ENCODE measurements around the gene GPR150. TPM values are rescaled to one million over a fixed set of nuclear protein-coding genes. Genes with fewer than 3 reads are reported as not detected.
"Not testable (repeated sequence)": the region's sequence is repeated elsewhere in the genome, so short reads cannot be mapped to it uniquely, and the experiment has no call there.

GPR150 gene
- total RNA-seq, 1 donor from 2014 or later, result 0.14 TPM

GRCh38 chr5:95638632-95639031 lies 18.7 kb downstream of the GPR150 start:
- no peaks in the 10 kb centered on the region for H3K4me1 ChIP-seq
- no peak for DNase-seq
- H3K27ac ChIP-seq (replicated peaks), result no peak overlapping the region
- intact Hi-C loops (cut with micrococcal nuclease), result no loop called here
- TF ChIP-seq CTCF (IDR thresholded peaks at IDR 0.05; ENCODE audit: borderline replicate concordance), result no peak
- H3K36me3 ChIP-seq, result no peaks in the 10 kb centered on the region
- H3K9me3 ChIP-seq (replicated peaks), result no peaks in the 10 kb centered on the region
- no peak overlapping the region for H3K4me3 ChIP-seq
- no peaks in the 10 kb centered on the region for H3K27me3 ChIP-seq (ENCODE audit: low read depth)

GRCh38 chr5:95641741-95642220 lies 21.9 kb downstream of the GPR150 start:
- no peaks in the 10 kb centered on the region for H3K9me3 ChIP-seq (replicated peaks)
- H3K4me3 ChIP-seq, result no peak overlapping the region
- no peak overlapping the region for H3K27ac ChIP-seq (replicated peaks)
- peaks cover 4% of the 10 kb centered on the region for H3K4me1 ChIP-seq
- no peak for DNase-seq
- H3K36me3 ChIP-seq, result no peaks in the 10 kb centered on the region
- intact Hi-C loops (cut with micrococcal nuclease), result loop anchor here (5.0 kb wide), 1 partner anchor 206 kb away; no protein-coding TSS in a partner anchor
- H3K27me3 ChIP-seq (ENCODE audit: low read depth), result no peaks in the 10 kb centered on the region
- no peak for TF ChIP-seq CTCF (IDR thresholded peaks at IDR 0.05; ENCODE audit: borderline replicate concordance)

- intact Hi-C loops (cut with micrococcal nuclease), result loop anchor here (5.0 kb wide), 1 partner anchor 204 kb away; no protein-coding TSS in a partner anchor
- Histone ChIP-seq H3K27ac (replicated peaks) (no peak overlapping the region), H3K4me3 (no peak overlapping the region), H3K36me3 (no peaks in the 10 kb centered on the region), H3K4me1 (peaks cover 16% of the 10 kb centered on the region), H3K27me3 (ENCODE audit: low read depth) (no peaks in the 10 kb centered on the region), H3K9me3 (replicated peaks) (no peaks in the 10 kb centered on the region)
- no peak for TF ChIP-seq CTCF (IDR thresholded peaks at IDR 0.05; ENCODE audit: borderline replicate concordance)
- DNase-seq, result no peak
Observed at GRCh38 chr5:95643152-95643551, 23.3 kb downstream of the GPR150 start.

DNA sequence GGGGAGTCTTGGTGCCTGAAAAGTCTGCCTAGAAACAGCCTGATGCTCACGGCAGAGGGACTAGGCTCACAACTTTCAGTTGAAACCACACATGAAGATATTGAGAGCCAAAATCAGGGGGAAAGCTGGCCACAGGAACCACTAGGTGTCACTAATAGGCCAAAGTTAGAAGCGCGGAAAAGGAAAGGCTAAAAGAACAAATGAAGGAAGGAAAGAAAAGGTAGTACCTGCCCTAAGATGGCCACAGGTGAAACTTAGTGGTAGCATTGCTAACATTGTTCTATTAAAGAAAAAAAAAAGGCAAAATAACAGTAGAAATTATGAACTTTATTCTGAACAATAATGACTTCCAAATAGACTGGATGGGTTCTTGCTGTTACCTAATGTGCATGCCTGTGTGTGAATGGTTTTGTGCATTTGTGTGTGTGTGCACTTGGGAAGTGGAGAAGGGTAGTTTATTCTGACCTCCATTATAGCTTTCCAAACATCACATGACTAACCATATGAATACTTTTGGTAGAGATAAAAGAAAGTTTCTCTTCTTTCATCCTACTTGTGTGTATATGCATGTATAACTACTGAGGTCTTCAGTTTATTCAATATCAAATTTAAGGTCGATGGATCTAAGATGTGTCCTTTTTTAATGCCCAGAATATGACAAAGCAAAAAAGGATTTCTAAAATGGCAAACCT lies 24.6 kb downstream of the GPR150 start:
- intact Hi-C loops (cut with micrococcal nuclease), result loop anchor here (5.0 kb wide), 1 partner anchor 203 kb away; no protein-coding TSS in a partner anchor
- peaks cover 16% of the 10 kb centered on the region for H3K4me1 ChIP-seq
- H3K9me3 ChIP-seq (replicated peaks), result no peaks in the 10 kb centered on the region
- H3K4me3 ChIP-seq, result no peak overlapping the region
- DNase-seq, result no peak
- H3K36me3 ChIP-seq, result no peaks in the 10 kb centered on the region
- H3K27ac ChIP-seq (replicated peaks), result peak overlapping the region; percentile 97
- peak; percentile 76 for TF ChIP-seq CTCF (IDR thresholded peaks at IDR 0.05; ENCODE audit: borderline replicate concordance)
- no peaks in the 10 kb centered on the region for H3K27me3 ChIP-seq (ENCODE audit: low read depth)

DNA sequence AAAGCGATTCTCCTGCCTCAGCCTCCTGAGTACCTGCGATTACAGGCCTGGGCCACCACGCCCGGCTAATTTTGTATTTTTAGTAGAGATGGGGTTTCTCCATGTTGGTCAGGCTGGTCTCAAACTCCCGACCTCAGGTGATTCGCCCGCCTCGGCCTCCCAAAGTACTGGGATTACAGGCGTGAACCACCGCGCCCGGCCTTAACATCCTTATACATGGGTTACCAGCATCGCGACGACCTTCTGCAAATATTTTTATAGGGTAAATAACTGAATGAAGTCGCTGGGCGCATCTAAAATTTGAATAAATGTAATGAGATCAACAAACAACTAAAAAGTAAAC lies 26.3 kb downstream of the GPR150 start:
- H3K27me3 ChIP-seq (ENCODE audit: low read depth); intact Hi-C loops (cut with micrococcal nuclease); DNase-seq; H3K9me3 ChIP-seq (replicated peaks); H3K36me3 ChIP-seq: not testable (repeated sequence)
- H3K4me3 ChIP-seq, result peak overlapping the region; percentile 71
- H3K4me1 ChIP-seq, result peaks cover 16% of the 10 kb centered on the region
- peak overlapping the region; percentile 97 for H3K27ac ChIP-seq (replicated peaks)
